ENCODE data around the gene AP3S1.

Gene AP3S1

DNA sequence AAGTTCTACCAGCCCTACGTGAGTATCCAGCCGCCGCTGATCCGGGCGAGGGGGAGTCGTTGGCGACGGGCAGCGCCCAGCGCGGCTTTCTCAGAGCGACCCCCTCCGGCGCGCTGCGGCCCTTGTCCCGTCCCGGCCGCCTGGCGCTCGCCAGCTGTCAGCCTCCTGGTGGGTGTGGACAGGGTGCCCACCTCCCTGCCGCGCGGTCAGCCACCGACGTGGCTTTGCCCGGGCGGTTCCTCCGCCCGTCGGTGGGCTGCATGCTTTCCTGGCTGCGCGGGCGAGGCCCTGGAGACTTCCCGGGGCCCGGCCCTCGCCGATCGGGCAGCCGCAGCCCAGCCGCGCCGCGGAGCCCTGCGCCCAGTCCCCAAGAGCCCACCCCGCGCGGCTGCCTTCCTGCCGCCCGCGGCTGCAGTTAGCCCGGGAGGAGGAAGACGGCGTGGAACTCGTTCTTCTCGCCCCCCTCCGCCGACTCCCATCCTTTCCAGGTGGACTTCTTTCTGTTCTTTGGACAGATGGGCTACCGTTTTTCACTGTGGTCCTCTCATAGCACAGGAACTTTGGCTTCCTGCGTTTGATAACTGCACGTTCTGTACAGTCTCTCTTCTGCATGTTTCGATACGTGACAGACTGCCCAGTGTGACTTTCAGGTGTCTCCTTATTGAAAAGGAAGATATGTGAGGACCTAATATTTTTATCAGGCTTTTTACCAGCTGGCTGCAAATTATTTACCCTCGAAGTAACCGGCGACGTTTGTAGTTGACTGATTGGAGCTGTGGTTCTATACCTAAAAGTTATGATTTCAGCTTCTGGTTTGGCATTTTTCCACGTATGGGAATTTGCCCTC, 577 bp downstream of the AP3S1 start (continued):
- TF ChIP-seq TSHZ1 (tag by site-specific recombination; IDR thresholded peaks at IDR 0.05; ENCODE audit: borderline replicate concordance) (no peak), ZNF202 (tag by site-specific recombination; IDR thresholded peaks at IDR 0.05; ENCODE audit: borderline replicate concordance) (no peak), GLI2 (tag by site-specific recombination; IDR thresholded peaks at IDR 0.05; ENCODE audit: borderline replicate concordance, low read depth) (no peak), ZNF133 (tag by site-specific recombination; IDR thresholded peaks at IDR 0.05) (no peak), ZNF626 (tag by site-specific recombination; IDR thresholded peaks at IDR 0.05) (no peak), ZNF19 (tag by site-specific recombination; IDR thresholded peaks at IDR 0.05; ENCODE audit: low read depth) (no peak), AEBP2 (tag by site-specific recombination; IDR thresholded peaks at IDR 0.05; ENCODE audit: borderline replicate concordance) (no peak), KLF8 (tag by site-specific recombination; IDR thresholded peaks at IDR 0.05) (no peak), ZNF366 (tag by site-specific recombination; conservative IDR thresholded peaks at IDR 0.05) (no peak), ZNF324 (tag by site-specific recombination; IDR thresholded peaks at IDR 0.05) (no peak), ZNF529 (tag by site-specific recombination; IDR thresholded peaks at IDR 0.05; ENCODE audit: insufficient replicate concordance) (no peak), WT1 (tag by site-specific recombination; IDR thresholded peaks at IDR 0.05) (no peak), ZNF169 (tag by site-specific recombination; IDR thresholded peaks at IDR 0.05) (no peak), MYNN (tag by site-specific recombination; IDR thresholded peaks at IDR 0.05; ENCODE audit: borderline replicate concordance) (no peak), ZNF544 (tag by site-specific recombination; IDR thresholded peaks at IDR 0.05) (no peak), PRDM10 (tag by site-specific recombination; IDR thresholded peaks at IDR 0.05) (no peak), ZNF280D (tag by site-specific recombination; IDR thresholded peaks at IDR 0.05) (no peak), ZFP41 (tag by site-specific recombination; IDR thresholded peaks at IDR 0.05; ENCODE audit: borderline replicate concordance) (no peak), ZNF654 (tag by site-specific recombination; IDR thresholded peaks at IDR 0.05; ENCODE audit: low read depth) (no peak)
- TF ChIP-seq, protein P1, sequence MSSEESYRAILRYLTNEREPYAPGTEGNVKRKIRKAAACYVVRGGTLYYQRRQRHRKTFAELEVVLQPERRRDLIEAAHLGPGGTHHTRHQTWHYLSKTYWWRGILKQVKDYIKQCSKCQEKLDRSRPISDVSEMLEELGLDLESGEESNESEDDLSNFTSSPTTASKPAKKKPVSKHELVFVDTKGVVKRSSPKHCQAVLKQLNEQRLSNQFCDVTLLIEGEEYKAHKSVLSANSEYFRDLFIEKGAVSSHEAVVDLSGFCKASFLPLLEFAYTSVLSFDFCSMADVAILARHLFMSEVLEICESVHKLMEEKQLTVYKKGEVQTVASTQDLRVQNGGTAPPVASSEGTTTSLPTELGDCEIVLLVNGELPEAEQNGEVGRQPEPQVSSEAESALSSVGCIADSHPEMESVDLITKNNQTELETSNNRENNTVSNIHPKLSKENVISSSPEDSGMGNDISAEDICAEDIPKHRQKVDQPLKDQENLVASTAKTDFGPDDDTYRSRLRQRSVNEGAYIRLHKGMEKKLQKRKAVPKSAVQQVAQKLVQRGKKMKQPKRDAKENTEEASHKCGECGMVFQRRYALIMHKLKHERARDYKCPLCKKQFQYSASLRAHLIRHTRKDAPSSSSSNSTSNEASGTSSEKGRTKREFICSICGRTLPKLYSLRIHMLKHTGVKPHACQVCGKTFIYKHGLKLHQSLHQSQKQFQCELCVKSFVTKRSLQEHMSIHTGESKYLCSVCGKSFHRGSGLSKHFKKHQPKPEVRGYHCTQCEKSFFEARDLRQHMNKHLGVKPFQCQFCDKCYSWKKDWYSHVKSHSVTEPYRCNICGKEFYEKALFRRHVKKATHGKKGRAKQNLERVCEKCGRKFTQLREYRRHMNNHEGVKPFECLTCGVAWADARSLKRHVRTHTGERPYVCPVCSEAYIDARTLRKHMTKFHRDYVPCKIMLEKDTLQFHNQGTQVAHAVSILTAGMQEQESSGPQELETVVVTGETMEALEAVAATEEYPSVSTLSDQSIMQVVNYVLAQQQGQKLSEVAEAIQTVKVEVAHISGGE (tag by site-specific recombination; conservative IDR thresholded peaks at IDR 0.05; ENCODE audit: low read depth), result no peak
- TF ChIP-seq, protein P2, sequence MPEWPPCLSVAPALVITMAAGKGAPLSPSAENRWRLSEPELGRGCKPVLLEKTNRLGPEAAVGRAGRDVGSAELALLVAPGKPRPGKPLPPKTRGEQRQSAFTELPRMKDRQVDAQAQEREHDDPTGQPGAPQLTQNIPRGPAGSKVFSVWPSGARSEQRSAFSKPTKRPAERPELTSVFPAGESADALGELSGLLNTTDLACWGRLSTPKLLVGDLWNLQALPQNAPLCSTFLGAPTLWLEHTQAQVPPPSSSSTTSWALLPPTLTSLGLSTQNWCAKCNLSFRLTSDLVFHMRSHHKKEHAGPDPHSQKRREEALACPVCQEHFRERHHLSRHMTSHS (tag by site-specific recombination; IDR thresholded peaks at IDR 0.05), result no peak

Measured in HEK293 (cell line).